Endodermal cell (in vitro differentiated cells): ENCODE results near the gene CDC42BPB. TPM values are rescaled to one million over a fixed set of nuclear protein-coding genes. Genes with fewer than 3 reads are reported as not detected.

Source experiments
- DNase-seq: peaks from one replicate; pipeline ENCODE4 v3.0.0-alpha.2; 2017
- H3K27ac ChIP-seq: 2 replicates; pipeline ENCODE4 v1.5.1; 2013; ENCODE audit warnings: mild to moderate bottlenecking, low read depth, low read length, moderate library complexity
- H3K27me3 ChIP-seq: 2 replicates; pipeline ENCODE4 v1.6.1; 2013; ENCODE audit warnings: mild to moderate bottlenecking, low read length, moderate library complexity; ENCODE audit not compliant: insufficient read depth, control insufficient read depth, poor library complexity, severe bottlenecking
- H3K36me3 ChIP-seq: 2 replicates; pipeline ENCODE4 v1.7.0; 2013; ENCODE audit warnings: mild to moderate bottlenecking, low read length, moderate library complexity; ENCODE audit not compliant: control insufficient read depth, insufficient read depth
- H3K4me1 ChIP-seq: one replicate; pipeline ENCODE4 v1.7.0; 2013; ENCODE audit warnings: low read length; ENCODE audit not compliant: control insufficient read depth, insufficient read depth
- H3K4me3 ChIP-seq: 2 replicates; pipeline ENCODE4 v1.5.1; 2013; ENCODE audit warnings: mild to moderate bottlenecking, low read length, moderate library complexity
- H3K9ac ChIP-seq: 2 replicates; pipeline ENCODE4 v1.6.1; 2013; ENCODE audit warnings: mild to moderate bottlenecking, low read length, moderate library complexity; ENCODE audit not compliant: poor library complexity, severe bottlenecking; ENCODE audit errors: extremely low read depth
- H3K9me3 ChIP-seq: 2 replicates; pipeline ENCODE4 v1.6.1; 2013; ENCODE audit warnings: mild to moderate bottlenecking, low read length, moderate library complexity; ENCODE audit not compliant: control insufficient read depth
- H3K27ac Mint-ChIP-seq: 2 replicates; pipeline ENCODE4 v1.8.0; 2020; ENCODE audit warnings: mixed read lengths
- H3K27me3 Mint-ChIP-seq: 2 replicates; pipeline ENCODE4 v1.8.0; 2021; ENCODE audit warnings: mild to moderate bottlenecking, mixed read lengths; ENCODE audit not compliant: insufficient read depth
- H3K36me3 Mint-ChIP-seq: 2 replicates; pipeline ENCODE4 v1.8.0; 2020; ENCODE audit warnings: low read depth, mixed read lengths
- H3K4me1 Mint-ChIP-seq: 2 replicates; pipeline ENCODE4 v1.8.0; 2020; ENCODE audit warnings: mixed read lengths
- H3K4me3 Mint-ChIP-seq: 2 replicates; pipeline ENCODE4 v1.8.0; 2020; ENCODE audit warnings: mild to moderate bottlenecking, moderate library complexity, mixed read lengths
- H3K9me3 Mint-ChIP-seq: 2 replicates; pipeline ENCODE4 v1.8.0; 2020; ENCODE audit warnings: mild to moderate bottlenecking, mixed read lengths
- CTCF ChIP-seq: fragments of 200-600 bp; sonication (generic); conservative IDR thresholded peaks from 2 replicates; pipeline ENCODE4 v1.5.0; 2021; ENCODE audit warnings: antibody characterized with exemption, mild to moderate bottlenecking
- WGBS, 2 experiments: methylation state at CpG; one replicate each; pipeline versions ENCODE4 v1.1.5 to v1.1.7; 2013; ENCODE audit warnings: missing lambda C conversion rate in 2 of 2, mixed read lengths in 1 of 2; ENCODE audit not compliant: insufficient coverage in 1 of 2, insufficient read length in 1 of 2; 5-methylcytosine and 5-hydroxymethylcytosine counted together
- total RNA-seq, 2 donors: library from RNA; stranded (reverse); fragmentation: NEBNext Ultra II Directional in 1 of 2; extraction: Animal tissue kit (Norgen Biotek cat#: 25700) in 1 of 2; gene quantifications; 2 replicates in 1 of 2; 3 replicates in 1 of 2; pipeline ENCODE4 v1.2.1, GENCODE V29; 2021

The CDC42BPB gene
- total RNA-seq, 2 donors from 2014 or later = 120 to 123 TPM

- WGBS, 2 experiments = 96 to 98% methylated on average over 10 to 22 of the region's 22 CpGs
- Histone ChIP-seq H3K4me3 (no peak overlapping the region), H3K9me3 (no peaks in the 10 kb centered on the region), H3K4me1 (no peaks in the 10 kb centered on the region), H3K27ac (no peak overlapping the region), H3K36me3 (peaks cover 55% of the 10 kb centered on the region), H3K9ac (no peak overlapping the region), H3K27me3 (no peaks in the 10 kb centered on the region)
- TF ChIP-seq CTCF = no peak
- Mint-ChIP-seq H3K9me3 (no peaks in the 10 kb centered on the region), H3K27ac (no peak overlapping the region), H3K4me1 (no peaks in the 10 kb centered on the region), H3K27me3 (no peaks in the 10 kb centered on the region), H3K36me3 (peaks cover 75% of the 10 kb centered on the region), H3K4me3 (no peak overlapping the region)
- DNase-seq = no peak
These were observed 119.8 kb downstream of the CDC42BPB start for GRCh38 chr14:102937331-102938175.

- no peak overlapping the region for H3K4me3 ChIP-seq
- peaks cover 38% of the 10 kb centered on the region for H3K36me3 ChIP-seq
- no peaks in the 10 kb centered on the region for H3K9me3 ChIP-seq
- no peaks in the 10 kb centered on the region for H3K9me3 Mint-ChIP-seq
- TF ChIP-seq CTCF = no peak
- H3K4me1 Mint-ChIP-seq = no peaks in the 10 kb centered on the region
- H3K4me1 ChIP-seq = no peaks in the 10 kb centered on the region
- H3K27me3 ChIP-seq = peaks cover 7% of the 10 kb centered on the region
- 94% methylated on average over 4 of the region's 4 CpGs; no CpG with 5 or more reads in 1 of the 2 experiments for WGBS, 2 experiments
- peaks cover 62% of the 10 kb centered on the region for H3K36me3 Mint-ChIP-seq
- H3K9ac ChIP-seq = no peak overlapping the region
- no peak for DNase-seq
- H3K27ac Mint-ChIP-seq = no peak overlapping the region
- H3K27ac ChIP-seq = no peak overlapping the region
- H3K27me3 Mint-ChIP-seq = peaks cover 11% of the 10 kb centered on the region
- H3K4me3 Mint-ChIP-seq = no peak overlapping the region
These were observed 121.6 kb downstream of the CDC42BPB start for GRCh38 chr14:102935756-102936155.

- Histone ChIP-seq H3K4me3 (no peak overlapping the region), H3K27me3 (peaks cover 25% of the 10 kb centered on the region), H3K4me1 (no peaks in the 10 kb centered on the region), H3K27ac (no peak overlapping the region), H3K36me3 (peaks cover 21% of the 10 kb centered on the region), H3K9me3 (no peaks in the 10 kb centered on the region), H3K9ac (no peak overlapping the region)
- no peaks in the 10 kb centered on the region for H3K9me3 Mint-ChIP-seq
- H3K27ac Mint-ChIP-seq = no peak overlapping the region
- 94 to 95% methylated on average over 15 to 20 of the region's 20 CpGs for WGBS, 2 experiments
- TF ChIP-seq CTCF = no peak
- H3K4me3 Mint-ChIP-seq = no peak overlapping the region
- DNase-seq = no peak
- no peaks in the 10 kb centered on the region for H3K4me1 Mint-ChIP-seq
- H3K36me3 Mint-ChIP-seq = peaks cover 49% of the 10 kb centered on the region
- peaks cover 25% of the 10 kb centered on the region for H3K27me3 Mint-ChIP-seq
These were observed 123.6 kb downstream of the CDC42BPB start for GRCh38 chr14:102933618-102934231.
